ENCODE data around the gene PRODH2. TPM values are rescaled to one million over a fixed set of nuclear protein-coding genes. Genes with fewer than 3 reads are reported as not detected.

PRODH2 gene
- total RNA-seq, 2 donors from 2014 or later, result not detected

DNA sequence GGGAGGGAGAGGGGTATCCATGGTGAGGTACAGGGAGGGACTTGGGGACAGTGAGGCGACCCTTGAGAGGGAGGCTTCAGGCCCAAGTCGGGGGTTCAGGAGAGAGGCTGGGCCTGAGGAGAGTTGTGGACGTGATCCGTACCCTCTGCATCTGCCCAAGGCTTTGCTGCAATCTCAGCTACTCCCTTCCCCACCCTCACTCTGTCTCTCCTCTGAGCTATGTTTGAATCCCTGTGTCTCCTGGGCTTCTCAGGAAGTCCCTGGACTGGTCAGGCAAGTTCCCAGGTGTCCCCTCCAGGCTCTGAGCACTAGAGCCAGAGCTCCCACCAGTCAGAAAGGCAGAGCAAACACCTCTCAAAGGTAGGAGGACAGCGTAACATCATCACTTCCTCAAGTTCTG lies 62.5 kb downstream of the PRODH2 start:
- intact Hi-C loops (cut with DNase I), result no loop called here
- DNase-seq (ENCODE audit: low spot score), result no peak

Other genes with a start within 250 kb of the PRODH2 start
- not detected for gene ATP4A, start 249.2 kb downstream of the PRODH2 start, total RNA-seq
- not detected for gene PMIS2, start 226.7 kb downstream of the PRODH2 start, total RNA-seq
- gene HAUS5, start 200.1 kb downstream of the PRODH2 start, total RNA-seq, result 1 to 10 TPM; 7.9 to 8.3 TPM
- 10 to 100 TPM; 61.1 to 61.3 TPM for gene RBM42, start 183.8 kb downstream of the PRODH2 start, total RNA-seq
- gene ETV2, start 171.1 kb downstream of the PRODH2 start, total RNA-seq, result under 1 TPM; 0.74 to 0.81 TPM
- 100 to 1,000 TPM; 228 to 290 TPM for gene COX6B1, start 164.5 kb downstream of the PRODH2 start, total RNA-seq
- under 1 TPM in 1 of 2 donors, not detected in 1; 0.19 TPM for gene UPK1A, start 146.3 kb downstream of the PRODH2 start, total RNA-seq
- not detected for gene ZBTB32, start 108.3 kb downstream of the PRODH2 start, total RNA-seq
- 10 to 100 TPM; 23.1 to 23.5 TPM for gene KMT2B, start 94.8 kb downstream of the PRODH2 start, total RNA-seq
- 1 to 10 TPM; 4.3 to 9.3 TPM for gene IGFLR1, start 70.4 kb downstream of the PRODH2 start, total RNA-seq
- gene U2AF1L4, start 67.4 kb downstream of the PRODH2 start, total RNA-seq, result 10 to 100 TPM; 13.8 to 18.7 TPM
- 10 to 100 TPM; 33.6 to 37.3 TPM for gene PSENEN, start 67.2 kb downstream of the PRODH2 start, total RNA-seq
- 1 to 10 TPM; 8.3 to 9.4 TPM for gene LIN37, start 64.3 kb downstream of the PRODH2 start, total RNA-seq
- gene HSPB6, start 55.8 kb downstream of the PRODH2 start, total RNA-seq, result 100 to 1,000 TPM; 290 to 412 TPM
- 10 to 100 TPM; 18.4 to 19.3 TPM for gene PROSER3, start 54.7 kb downstream of the PRODH2 start, total RNA-seq
- 1 to 10 TPM; 6.2 to 9.6 TPM for gene ARHGAP33, start 37.3 kb downstream of the PRODH2 start, total RNA-seq
- not detected for gene NPHS1, start 39.7 kb upstream of the PRODH2 start, total RNA-seq
- gene KIRREL2, start 44.1 kb upstream of the PRODH2 start, total RNA-seq, result not detected
- 1 to 10 TPM; 3.9 to 7.3 TPM for gene APLP1, start 55.7 kb upstream of the PRODH2 start, total RNA-seq
- gene NFKBID, start 87.7 kb upstream of the PRODH2 start, total RNA-seq, result 10 to 100 TPM in 1 of 2 donors, 1 to 10 TPM in 1; 7.9 to 10.3 TPM
- 10 to 100 TPM; 12.4 to 13.4 TPM for gene HCST, start 89.7 kb upstream of the PRODH2 start, total RNA-seq
- gene TYROBP, start 95.5 kb upstream of the PRODH2 start, total RNA-seq, result 10 to 100 TPM; 58.8 to 96.5 TPM
- gene LRFN3, start 123.5 kb upstream of the PRODH2 start, total RNA-seq, result 10 to 100 TPM; 13.3 to 14.2 TPM
- gene SDHAF1, start 182.3 kb upstream of the PRODH2 start, total RNA-seq, result 10 to 100 TPM; 11.2 to 13.3 TPM
- gene SYNE4, start 196.0 kb upstream of the PRODH2 start, total RNA-seq, result under 1 TPM; 0.24 to 0.93 TPM
- gene ALKBH6, start 201.4 kb upstream of the PRODH2 start, total RNA-seq, result 10 to 100 TPM; 10.8 to 14.4 TPM
- gene CLIP3, start 220.0 kb upstream of the PRODH2 start, total RNA-seq, result 10 to 100 TPM; 30.4 to 32.0 TPM
- gene THAP8, start 241.4 kb upstream of the PRODH2 start, total RNA-seq, result 1 to 10 TPM; 2.9 to 3.7 TPM
- under 1 TPM; 0.37 to 0.71 TPM for gene WDR62, start 242.1 kb upstream of the PRODH2 start, total RNA-seq